ENCODE results near the gene DNAJA3.

The DNAJA3 gene

GRCh38 chr16:4461250-4462085 is 35.8 kb downstream of the DNAJA3 start:
- no peak for TF ChIP-seq CTCF (IDR thresholded peaks at IDR 0.05; ENCODE audit: borderline replicate concordance, control extremely low read depth, extremely low read depth, insufficient read depth, missing control alignments)
- no peak for DNase-seq (ENCODE audit: low spot score)
- in situ Hi-C loops (cut with MboI; ENCODE audit: low sequenced_read_pairs, unreplicated experiment) = no loop called here

DNA sequence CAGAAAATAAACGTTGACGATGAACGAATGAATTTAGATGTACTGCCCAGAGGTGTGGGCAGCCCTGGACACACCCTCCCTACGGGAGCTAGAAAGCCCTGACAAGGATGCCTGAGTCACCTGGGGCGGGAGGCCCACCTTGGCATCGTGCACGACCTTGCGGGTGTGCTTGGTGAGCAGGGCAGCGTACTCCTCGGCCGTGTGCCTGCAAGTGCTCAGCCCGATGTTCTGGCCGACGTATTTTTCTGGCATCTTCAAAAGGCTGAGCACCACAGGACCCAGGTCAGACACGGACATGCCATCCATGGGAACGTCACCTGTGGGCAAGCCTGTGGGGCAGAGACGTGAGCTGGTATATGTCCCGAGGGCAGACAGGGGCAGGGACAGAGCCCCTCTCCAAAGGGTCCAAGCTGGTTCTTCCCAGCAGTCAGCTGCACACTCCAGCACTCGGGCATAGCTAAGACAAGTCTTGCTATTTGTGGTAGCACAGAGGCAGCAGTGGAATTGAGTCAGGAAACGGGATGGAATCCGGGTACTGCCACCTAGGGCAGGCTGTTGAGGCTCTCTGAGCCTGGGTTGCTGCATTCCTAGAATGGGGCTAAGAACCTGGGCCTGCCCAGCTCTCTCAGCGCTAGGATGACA is 38.0 kb downstream of the DNAJA3 start:
- in situ Hi-C loops (cut with MboI; ENCODE audit: low sequenced_read_pairs, unreplicated experiment) = no loop called here
- TF ChIP-seq CTCF (IDR thresholded peaks at IDR 0.05; ENCODE audit: borderline replicate concordance, control extremely low read depth, extremely low read depth, insufficient read depth, missing control alignments) = no peak
- no peak for DNase-seq (ENCODE audit: low spot score)

- DNase-seq (ENCODE audit: low spot score) = no peak
- in situ Hi-C loops (cut with MboI; ENCODE audit: low sequenced_read_pairs, unreplicated experiment) = no loop called here
- no peak for TF ChIP-seq CTCF (IDR thresholded peaks at IDR 0.05; ENCODE audit: borderline replicate concordance, control extremely low read depth, extremely low read depth, insufficient read depth, missing control alignments)
Measured at GRCh38 chr16:4465977-4466779, 40.5 kb downstream of the DNAJA3 start.

DNA sequence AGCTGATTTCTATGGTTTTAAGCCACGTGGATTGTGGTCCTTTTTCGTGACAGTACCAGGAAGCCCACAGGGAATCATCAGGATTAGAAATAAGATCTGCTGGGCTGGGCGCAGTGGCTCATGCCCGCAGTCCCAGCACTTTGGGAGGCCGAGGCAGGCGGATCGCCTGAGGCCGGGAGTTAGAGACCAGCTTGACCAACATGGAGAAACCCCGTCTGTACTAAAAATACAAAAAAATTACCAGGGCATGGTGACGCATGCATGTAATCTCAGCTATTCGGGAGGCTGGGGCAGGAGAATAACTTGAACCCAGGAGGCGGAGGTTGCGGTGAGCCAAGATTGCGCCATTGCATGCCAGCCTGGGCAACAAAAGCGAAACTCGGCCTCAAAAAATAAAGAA is 42.2 kb downstream of the DNAJA3 start:
- DNase-seq (ENCODE audit: low spot score) = no peak
- in situ Hi-C loops (cut with MboI; ENCODE audit: low sequenced_read_pairs, unreplicated experiment) = no loop called here
- no peak for TF ChIP-seq CTCF (IDR thresholded peaks at IDR 0.05; ENCODE audit: borderline replicate concordance, control extremely low read depth, extremely low read depth, insufficient read depth, missing control alignments)

DNA sequence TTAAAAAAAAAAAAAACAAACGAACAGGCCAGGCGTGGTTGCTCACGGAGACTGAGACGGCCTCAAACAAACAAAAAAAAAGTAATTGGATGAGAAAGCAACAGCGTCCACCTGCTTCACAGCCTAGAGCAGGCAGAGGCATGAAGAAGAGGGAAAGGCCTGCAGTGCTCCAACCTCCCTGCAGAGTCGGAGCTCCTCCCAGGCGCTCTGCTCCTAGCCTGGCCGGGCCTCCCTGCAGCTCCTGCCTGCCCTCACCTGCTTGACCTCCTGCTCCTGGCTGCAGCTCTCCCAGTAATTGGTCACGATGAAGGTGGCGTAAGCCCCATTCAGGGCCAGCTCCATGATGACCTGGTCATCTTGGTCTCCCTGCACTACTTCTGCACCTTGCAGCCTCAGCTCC is 43.3 kb downstream of the DNAJA3 start:
- no peak for DNase-seq (ENCODE audit: low spot score)
- no peak for TF ChIP-seq CTCF (IDR thresholded peaks at IDR 0.05; ENCODE audit: borderline replicate concordance, control extremely low read depth, extremely low read depth, insufficient read depth, missing control alignments)
- in situ Hi-C loops (cut with MboI; ENCODE audit: low sequenced_read_pairs, unreplicated experiment) = no loop called here

- TF ChIP-seq CTCF (IDR thresholded peaks at IDR 0.05; ENCODE audit: borderline replicate concordance, control extremely low read depth, extremely low read depth, insufficient read depth, missing control alignments) = no peak
- in situ Hi-C loops (cut with MboI; ENCODE audit: low sequenced_read_pairs, unreplicated experiment) = no loop called here
- no peak for DNase-seq (ENCODE audit: low spot score)
Measured at GRCh38 chr16:4471869-4472268, 46.2 kb downstream of the DNAJA3 start.
